SK-N-SH treated with all-trans-retinoic acid at 6 μM for 48 hours (cell line): ENCODE measurements around the gene RFX6.

Experiments used
- ATAC-seq: fragments of 200-7000 bp; cut with Tn5 transposase; 3 replicates; pipeline ENCODE4 v1.9.1; 2020; ENCODE audit warnings: mild to moderate bottlenecking, moderate library complexity
- ARNTL ChIP-seq: fragments of 450-650 bp; formaldehyde crosslinking; IDR thresholded peaks from 2 replicates; pipeline ENCODE4 v1.5.0; 2020; ENCODE audit warnings: low read depth, mild to moderate bottlenecking, moderate library complexity, borderline replicate concordance
- BACH2 ChIP-seq: fragments of 250-450 bp; sonication (Bioruptor Pico); IDR thresholded peaks from 2 replicates; pipeline ENCODE4 v1.9.0; 2021; ENCODE audit warnings: mild to moderate bottlenecking, borderline replicate concordance
- CREB5 ChIP-seq: fragments of 250-450 bp; sonication (Bioruptor Pico); IDR thresholded peaks from 2 replicates; pipeline ENCODE4 v1.5.1; 2020; ENCODE audit warnings: low read depth, mild to moderate bottlenecking, moderate library complexity
- CSDC2 ChIP-seq: fragments of 250-450 bp; sonication (Bioruptor Pico); IDR thresholded peaks from 2 replicates; pipeline ENCODE4 v1.5.0; 2020; ENCODE audit warnings: mild to moderate bottlenecking, moderate library complexity
- CSRNP3 ChIP-seq: fragments of 250-450 bp; sonication (Bioruptor Pico); IDR thresholded peaks from 2 replicates; pipeline ENCODE4 v1.5.1; 2021; ENCODE audit warnings: mild to moderate bottlenecking, moderate library complexity
- ISL1 ChIP-seq: fragments of 250-450 bp; sonication (Bioruptor Pico); IDR thresholded peaks from 2 replicates; pipeline ENCODE4 v2.1.2; 2022; ENCODE audit warnings: mild to moderate bottlenecking, moderate library complexity
- OSR1 ChIP-seq: fragments of 250-450 bp; sonication (Bioruptor Pico); IDR thresholded peaks from 2 replicates; pipeline ENCODE4 v1.8.0; 2022; ENCODE audit warnings: moderate library complexity, mild to moderate bottlenecking, inconsistent platforms
- PATZ1 ChIP-seq: fragments of 250-450 bp; sonication (Bioruptor Pico); IDR thresholded peaks from 2 replicates; pipeline ENCODE4 v1.8.0; 2020; ENCODE audit warnings: mild to moderate bottlenecking, moderate library complexity, borderline replicate concordance
- PPARA ChIP-seq: fragments of 250-450 bp; sonication (Bioruptor Pico); IDR thresholded peaks from 2 replicates; pipeline ENCODE4 v1.5.0; 2020; ENCODE audit warnings: mild to moderate bottlenecking, borderline replicate concordance
- RARB ChIP-seq: fragments of 250-450 bp; sonication (Bioruptor Pico); IDR thresholded peaks from 2 replicates; pipeline ENCODE4 v1.8.0; 2021; ENCODE audit warnings: mild to moderate bottlenecking, moderate library complexity
- SNAI2 ChIP-seq: fragments of 250-450 bp; sonication (Bioruptor Pico); IDR thresholded peaks from 2 replicates; pipeline ENCODE4 v1.5.0; 2020; ENCODE audit warnings: mild to moderate bottlenecking, moderate library complexity
- TCF4 ChIP-seq: fragments of 250-450 bp; sonication (Bioruptor Pico); IDR thresholded peaks from 2 replicates; pipeline ENCODE4 v1.8.0; 2021; ENCODE audit warnings: mild to moderate bottlenecking, moderate library complexity, borderline replicate concordance
- TOX ChIP-seq: fragments of 250-450 bp; sonication (Bioruptor Pico); IDR thresholded peaks from 2 replicates; pipeline ENCODE4 v1.8.0; 2021; ENCODE audit warnings: mild to moderate bottlenecking, moderate library complexity, borderline replicate concordance
- TSHZ2 ChIP-seq: fragments of 250-450 bp; sonication (Bioruptor Pico); IDR thresholded peaks from 2 replicates; pipeline ENCODE4 v1.5.0; 2020; ENCODE audit warnings: mild to moderate bottlenecking, moderate library complexity
- ZFP30 ChIP-seq: fragments of 450-650 bp; formaldehyde crosslinking; IDR thresholded peaks from 2 replicates; pipeline ENCODE4 v1.5.0; 2022; ENCODE audit warnings: mild to moderate bottlenecking, moderate library complexity
- ZNF565 ChIP-seq: fragments of 450-650 bp; formaldehyde crosslinking; conservative IDR thresholded peaks from 2 replicates; pipeline ENCODE4 v1.5.0; 2020; ENCODE audit warnings: low read depth, mild to moderate bottlenecking, moderate library complexity
- ZNF70 ChIP-seq: fragments of 450-650 bp; formaldehyde crosslinking; IDR thresholded peaks from 2 replicates; pipeline ENCODE4 v1.5.0; 2020; ENCODE audit warnings: mild to moderate bottlenecking, moderate library complexity
- ZNF8 ChIP-seq: fragments of 450-650 bp; formaldehyde crosslinking; IDR thresholded peaks from 2 replicates; pipeline ENCODE4 v1.5.0; 2020; ENCODE audit warnings: mild to moderate bottlenecking, moderate library complexity

The RFX6 gene

GRCh38 chr6:116887168-116887567 is 10.1 kb downstream of the RFX6 start (continued):
- TF ChIP-seq CREB5 (CRISPR knock-in tag) (no peak), SNAI2 (CRISPR knock-in tag) (no peak)

GRCh38 chr6:116887894-116888293 is 10.9 kb downstream of the RFX6 start:
- TF ChIP-seq ISL1 (CRISPR knock-in tag): no peak
- no peak for TF ChIP-seq ZNF70
- no peak for TF ChIP-seq CREB5 (CRISPR knock-in tag)
- TF ChIP-seq TOX (CRISPR knock-in tag): no peak
- TF ChIP-seq PPARA (CRISPR knock-in tag): no peak
- no peak for TF ChIP-seq ZNF8 (CRISPR knock-in tag)
- no peak for TF ChIP-seq ZFP30 (CRISPR knock-in tag)
- TF ChIP-seq ARNTL (CRISPR knock-in tag): no peak
- TF ChIP-seq BACH2 (CRISPR knock-in tag): no peak
- no peak for ATAC-seq

GRCh38 chr6:116888732-116889360 is 11.8 kb downstream of the RFX6 start:
- TF ChIP-seq CREB5 (CRISPR knock-in tag) (no peak), TCF4 (CRISPR knock-in tag) (no peak), SNAI2 (CRISPR knock-in tag) (no peak), TOX (CRISPR knock-in tag) (no peak), PPARA (CRISPR knock-in tag) (no peak), ISL1 (CRISPR knock-in tag) (no peak), BACH2 (CRISPR knock-in tag) (no peak), RARB (no peak), ZNF70 (no peak), TSHZ2 (CRISPR knock-in tag) (no peak), ARNTL (CRISPR knock-in tag) (no peak), ZNF565 (CRISPR knock-in tag) (no peak), CSDC2 (no peak), CSRNP3 (no peak), ZFP30 (CRISPR knock-in tag) (no peak), OSR1 (no peak), PATZ1 (CRISPR knock-in tag) (no peak)
- ATAC-seq: no peak
